PC-9 (cell line): ENCODE results near the gene ANKLE1.

ENCODE experiments used
- CTCF ChIP-seq: fragments of 200-600 bp; sonication (generic); conservative IDR thresholded peaks from 2 replicates; pipeline ENCODE4 v1.6.1; 2017; ENCODE audit warnings: mixed run types, antibody characterized with exemption, mild to moderate bottlenecking, moderate library complexity
- EZH2 ChIP-seq: fragments of 200-600 bp; sonication (generic); IDR thresholded peaks from 2 replicates; pipeline ENCODE4 v1.8.0; 2017; ENCODE audit warnings: antibody characterized with exemption, low read depth

- no peak for TF ChIP-seq CTCF
- no peak for TF ChIP-seq EZH2
Measured at GRCh38 chr19:17286752-17287151, 5.1 kb downstream of the ANKLE1 start.
